HCT116 (cell line): ENCODE results near the gene STK32B.

Source experiments
- EZH2phosphoT487 ChIP-seq: fragments of 200-600 bp; IDR thresholded peaks from 2 replicates; pipeline ENCODE4 v1.6.1; 2018; ENCODE audit warnings: antibody characterized with exemption, borderline replicate concordance
- TF ChIP-seq, protein P1 (sequence below), 3 experiments: fragments of 200-600 bp in 1 of 3; sonication (generic) in 1 of 3; IDR thresholded peaks in 2 of 3; conservative IDR thresholded peaks in 1 of 3; 2 replicates each; pipeline ENCODE4 v1.5.1; 2012 to 2017; ENCODE audit warnings: low read depth in 2 of 3, low read length in 2 of 3, antibody characterized with exemption in 1 of 3, borderline replicate concordance in 1 of 3, control low read depth in 1 of 3, mild to moderate bottlenecking in 1 of 3, mixed read lengths in 1 of 3, mixed run types in 1 of 3, moderate library complexity in 1 of 3; ENCODE audit not compliant: insufficient read depth in 1 of 3
- TF ChIP-seq, protein P2 (sequence below): IDR thresholded peaks from 2 replicates; pipeline ENCODE4 v1.6.1; 2012

DNA sequence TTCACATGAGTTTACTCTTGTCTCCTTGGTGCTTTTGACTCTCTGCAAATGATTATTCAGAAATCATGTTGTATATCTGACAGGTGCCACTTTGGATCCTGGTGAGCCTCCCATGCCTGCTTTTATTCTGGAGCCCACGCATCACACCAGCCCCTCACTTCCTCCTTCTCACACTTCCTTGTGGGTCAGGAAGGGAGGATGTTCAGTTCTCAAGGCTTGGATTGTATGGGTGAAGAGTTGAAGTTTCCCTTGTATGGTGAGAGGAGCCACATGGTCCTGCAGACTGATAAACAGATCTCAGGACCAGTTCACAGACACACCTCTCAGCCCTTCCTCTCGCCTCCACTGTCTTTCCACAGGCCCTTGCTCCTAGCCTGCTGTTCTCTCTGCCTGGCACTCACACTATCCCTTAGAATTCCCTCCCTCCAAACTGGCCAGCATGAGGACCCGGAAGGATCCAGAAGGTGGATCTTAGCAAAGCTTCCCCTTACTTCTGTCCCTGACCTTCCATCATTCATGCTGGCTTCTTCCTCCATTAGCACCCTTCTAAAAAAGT, 92.1 kb downstream of the STK32B start:
- TF ChIP-seq, protein P1, sequence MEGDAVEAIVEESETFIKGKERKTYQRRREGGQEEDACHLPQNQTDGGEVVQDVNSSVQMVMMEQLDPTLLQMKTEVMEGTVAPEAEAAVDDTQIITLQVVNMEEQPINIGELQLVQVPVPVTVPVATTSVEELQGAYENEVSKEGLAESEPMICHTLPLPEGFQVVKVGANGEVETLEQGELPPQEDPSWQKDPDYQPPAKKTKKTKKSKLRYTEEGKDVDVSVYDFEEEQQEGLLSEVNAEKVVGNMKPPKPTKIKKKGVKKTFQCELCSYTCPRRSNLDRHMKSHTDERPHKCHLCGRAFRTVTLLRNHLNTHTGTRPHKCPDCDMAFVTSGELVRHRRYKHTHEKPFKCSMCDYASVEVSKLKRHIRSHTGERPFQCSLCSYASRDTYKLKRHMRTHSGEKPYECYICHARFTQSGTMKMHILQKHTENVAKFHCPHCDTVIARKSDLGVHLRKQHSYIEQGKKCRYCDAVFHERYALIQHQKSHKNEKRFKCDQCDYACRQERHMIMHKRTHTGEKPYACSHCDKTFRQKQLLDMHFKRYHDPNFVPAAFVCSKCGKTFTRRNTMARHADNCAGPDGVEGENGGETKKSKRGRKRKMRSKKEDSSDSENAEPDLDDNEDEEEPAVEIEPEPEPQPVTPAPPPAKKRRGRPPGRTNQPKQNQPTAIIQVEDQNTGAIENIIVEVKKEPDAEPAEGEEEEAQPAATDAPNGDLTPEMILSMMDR (IDR thresholded peaks at IDR 0.05 in 2 of 3, conservative IDR thresholded peaks at IDR 0.05 in 1 of 3; ENCODE audit: borderline replicate concordance in 1 of 3, insufficient read depth in 1 of 3, low read depth in 2 of 3, low read length in 2 of 3), result no peak
- TF ChIP-seq, protein P2, sequence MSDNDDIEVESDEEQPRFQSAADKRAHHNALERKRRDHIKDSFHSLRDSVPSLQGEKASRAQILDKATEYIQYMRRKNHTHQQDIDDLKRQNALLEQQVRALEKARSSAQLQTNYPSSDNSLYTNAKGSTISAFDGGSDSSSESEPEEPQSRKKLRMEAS, result no peak
- TF ChIP-seq EZH2phosphoT487, result no peak
